ENCODE data around the gene AADAT.
"Not testable (repeated sequence)": the region's sequence is repeated elsewhere in the genome, so short reads cannot be mapped to it uniquely, and the experiment has no call there.

Gene AADAT

DNA sequence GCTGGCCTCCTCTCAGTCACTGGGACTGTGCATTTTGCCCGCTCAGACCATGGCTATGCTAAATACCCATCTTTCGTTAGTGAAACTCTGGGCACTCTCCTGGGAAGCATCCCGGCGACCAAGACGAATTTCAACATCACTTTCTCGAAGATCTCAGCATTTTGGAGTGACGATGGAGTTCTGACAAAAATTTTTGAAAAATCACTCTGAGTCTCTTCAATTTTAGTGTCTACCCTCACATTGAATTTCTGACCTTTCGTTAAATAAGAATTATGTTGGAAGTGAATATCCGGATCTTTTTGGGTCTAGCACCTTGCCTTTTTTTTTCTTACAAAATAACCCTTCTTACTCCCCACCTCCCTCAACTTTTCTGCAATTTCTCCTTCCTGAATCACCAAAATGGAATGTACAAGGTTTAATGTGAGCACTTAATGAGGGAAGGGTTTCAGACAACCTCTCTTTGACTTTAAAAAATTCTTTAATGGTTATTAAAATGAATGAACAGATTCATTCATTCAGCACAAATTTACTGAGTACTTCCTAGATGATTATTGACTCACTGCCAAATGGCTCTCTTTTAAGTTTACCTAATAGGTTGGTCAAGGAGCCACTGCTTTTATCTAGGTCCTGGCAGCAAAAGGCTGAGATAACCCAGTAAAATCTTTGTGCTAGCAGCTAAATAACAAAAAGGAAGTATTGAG lies 746 bp upstream of the AADAT start:
- DNase-seq (ENCODE audit: low read depth in 4 of 4, low spot score in 1 of 4) = no peak

DNA sequence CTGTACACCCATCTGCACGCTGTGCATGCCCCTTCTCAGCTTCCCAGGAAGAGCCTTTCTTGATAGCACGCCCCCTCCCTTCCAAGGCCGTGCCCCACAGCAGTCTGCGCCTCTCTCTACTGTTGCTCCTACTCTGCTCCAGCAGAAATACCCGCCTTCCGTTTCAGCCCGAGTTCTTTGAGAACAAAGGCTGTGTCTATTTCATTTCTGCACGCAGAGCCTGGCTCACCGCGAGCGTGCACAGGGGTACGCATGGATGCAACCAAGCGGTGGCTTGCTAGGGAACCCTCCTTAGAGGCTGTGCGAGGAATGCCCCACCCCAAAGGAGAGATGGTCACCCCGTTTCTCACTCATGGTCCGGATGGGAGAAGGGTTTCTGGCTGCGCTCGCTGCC lies 485 bp downstream of the AADAT start:
- no peak for DNase-seq (ENCODE audit: low read depth in 4 of 4, low spot score in 1 of 4)

DNA sequence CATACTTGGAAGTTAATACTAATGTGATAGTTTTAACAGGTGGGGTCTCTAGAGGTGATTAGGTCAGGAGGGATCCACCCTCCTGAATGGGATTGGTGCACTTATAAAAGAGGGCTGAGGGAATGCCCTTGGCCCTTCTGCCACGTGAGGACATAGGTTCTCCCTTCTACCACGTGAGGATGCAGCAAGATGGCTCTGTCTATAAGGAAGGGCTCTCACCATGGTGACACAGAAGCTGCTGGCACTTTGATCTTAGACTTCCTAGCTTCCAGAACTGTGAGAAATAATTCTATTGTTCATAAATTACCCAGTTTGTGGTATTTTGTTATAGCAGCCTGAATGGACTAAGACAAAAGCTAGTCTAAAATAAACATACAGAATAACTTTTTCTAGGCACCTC lies 1.0 kb downstream of the AADAT start:
- DNase-seq (ENCODE audit: low read depth in 4 of 4, low spot score in 1 of 4) = no peak

DNA sequence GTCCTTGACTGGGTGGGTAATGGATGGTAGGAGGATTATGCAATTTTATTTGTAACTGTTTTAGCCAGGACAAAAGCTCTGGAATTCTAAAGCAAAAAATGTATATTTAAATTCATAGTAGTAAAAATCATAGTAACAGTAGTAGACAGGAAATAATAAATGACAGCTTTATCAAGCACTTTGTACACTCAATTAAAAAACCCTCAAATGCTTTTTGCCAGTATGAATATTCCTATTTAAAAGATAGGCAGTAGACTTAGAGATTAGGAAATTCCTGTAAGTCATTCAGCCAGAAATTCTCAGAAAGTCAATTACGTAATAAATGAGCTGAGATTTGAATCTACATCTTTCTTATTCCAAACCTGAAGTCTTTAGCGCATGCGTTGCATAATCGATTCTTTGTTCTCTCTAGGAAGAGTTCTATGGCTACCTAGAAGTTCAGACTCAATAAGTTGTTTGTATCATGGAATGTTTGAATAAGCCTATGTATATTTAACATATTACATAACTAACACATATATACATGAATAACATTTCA lies 2.5 kb downstream of the AADAT start:
- DNase-seq (ENCODE audit: low read depth in 4 of 4, low spot score in 1 of 4) = no peak

DNA sequence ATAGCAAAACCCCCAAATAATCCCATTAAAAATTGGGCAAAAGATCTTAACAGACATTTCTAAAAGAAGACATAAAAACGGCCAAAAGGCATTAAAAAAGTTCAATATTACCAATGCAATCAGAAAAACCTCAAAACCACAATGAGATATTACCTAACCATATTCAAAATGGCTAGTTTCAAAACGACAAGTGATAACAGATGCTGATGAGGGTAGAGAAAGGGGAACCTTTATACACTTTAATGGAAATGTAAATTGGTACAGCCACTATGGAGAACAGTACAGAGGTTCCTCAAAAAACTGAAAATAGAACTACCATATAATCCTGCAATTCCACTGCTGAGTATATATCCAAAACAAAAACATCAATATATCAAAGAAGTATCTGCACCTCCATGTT lies 6.2 kb downstream of the AADAT start:
- DNase-seq (ENCODE audit: low read depth in 4 of 4, low spot score in 1 of 4) = no peak

DNA sequence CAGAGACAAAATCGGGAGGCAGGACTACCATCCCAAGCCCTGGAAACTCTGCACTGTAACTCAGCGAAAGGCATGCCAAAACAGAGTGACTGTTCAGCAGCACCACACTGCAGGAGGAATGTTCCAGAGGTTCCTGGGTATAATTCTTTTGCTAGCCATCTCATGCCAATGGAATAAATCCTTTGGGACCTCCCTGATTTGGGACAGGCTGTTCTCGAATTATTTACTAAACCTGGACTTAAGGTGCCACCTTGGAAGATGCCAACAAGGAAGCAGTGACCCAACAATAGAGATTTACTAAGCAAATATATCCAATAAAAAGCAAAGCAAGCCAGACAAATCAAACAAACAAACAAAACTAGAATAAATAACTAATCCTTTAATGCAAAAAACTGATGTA lies 9.3 kb downstream of the AADAT start:
- DNase-seq (ENCODE audit: low read depth in 4 of 4, low spot score in 1 of 4) = no peak

DNA sequence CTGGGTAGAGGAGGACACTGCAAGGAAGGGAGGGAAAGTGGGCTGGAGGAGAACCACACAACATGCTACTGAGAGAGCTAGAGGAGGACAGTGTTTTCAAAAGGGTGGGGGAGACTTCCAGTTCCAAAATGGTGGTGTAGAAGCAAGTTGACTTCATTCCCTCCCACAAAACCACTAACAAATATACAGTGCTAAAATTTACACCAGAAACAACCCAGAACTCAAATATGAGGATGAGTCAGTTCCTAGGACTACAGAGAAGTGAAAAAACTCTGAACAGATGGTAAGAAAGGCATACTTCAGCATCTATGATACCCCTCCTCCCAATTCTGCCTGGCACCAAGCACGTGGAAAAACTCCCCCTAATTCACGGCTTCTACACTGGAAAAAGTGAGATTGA lies 9.8 kb downstream of the AADAT start:
- no peak for DNase-seq (ENCODE audit: low read depth in 4 of 4, low spot score in 1 of 4)

DNA sequence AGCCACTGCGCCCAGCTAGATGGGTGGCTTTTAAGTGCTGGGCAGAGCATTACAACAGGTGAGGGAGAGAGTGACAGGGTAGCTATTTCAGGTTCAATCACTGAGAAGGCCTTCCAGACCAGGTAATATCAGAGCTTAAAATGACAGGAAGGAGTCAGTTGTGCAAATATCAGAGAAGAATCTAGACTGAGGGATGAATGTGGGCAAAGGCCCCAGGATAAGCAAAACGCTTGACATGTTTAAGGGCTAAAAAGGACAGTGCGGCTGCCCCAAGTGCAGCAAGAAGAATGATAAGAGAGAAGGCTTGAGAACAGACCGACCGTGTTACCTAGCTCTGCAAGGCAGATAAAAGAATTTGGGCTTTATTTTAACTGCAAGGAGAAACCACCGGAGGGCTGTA lies 18.6 kb downstream of the AADAT start:
- DNase-seq (ENCODE audit: low read depth in 4 of 4, low spot score in 1 of 4) = no peak

DNA sequence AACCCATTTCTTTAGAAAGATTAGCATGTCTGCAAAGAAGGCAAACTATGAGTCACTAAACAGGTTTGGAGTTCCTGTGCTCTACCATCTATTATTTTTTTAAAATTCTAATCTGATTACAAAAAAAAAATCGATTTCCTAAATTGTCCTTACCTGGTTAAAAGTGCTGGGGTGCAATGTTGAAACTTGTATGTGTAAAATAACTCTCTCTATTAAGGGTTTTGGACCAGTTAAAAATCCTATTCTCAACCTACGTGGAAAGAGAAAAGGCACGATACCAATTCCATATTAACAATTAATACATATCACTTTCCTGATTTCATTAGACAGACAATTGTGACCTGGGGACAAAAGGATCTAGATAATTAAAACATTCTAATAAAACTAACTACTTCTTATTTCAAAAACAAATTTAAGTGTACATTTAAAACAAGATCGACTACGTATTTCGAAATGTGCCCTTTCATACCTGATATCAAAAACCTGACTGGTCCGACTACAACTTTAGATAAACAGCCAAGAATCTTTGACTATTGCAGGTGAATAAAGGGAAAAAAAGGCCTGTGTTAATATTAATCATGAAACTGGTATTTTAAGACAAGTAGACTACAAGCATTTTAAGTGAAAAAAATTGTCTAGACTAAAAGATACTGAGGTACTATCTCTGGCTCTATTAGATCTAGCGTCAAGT lies 21.2 kb downstream of the AADAT start:
- DNase-seq (ENCODE audit: low read depth in 4 of 4, low spot score in 1 of 4) = no peak

DNA sequence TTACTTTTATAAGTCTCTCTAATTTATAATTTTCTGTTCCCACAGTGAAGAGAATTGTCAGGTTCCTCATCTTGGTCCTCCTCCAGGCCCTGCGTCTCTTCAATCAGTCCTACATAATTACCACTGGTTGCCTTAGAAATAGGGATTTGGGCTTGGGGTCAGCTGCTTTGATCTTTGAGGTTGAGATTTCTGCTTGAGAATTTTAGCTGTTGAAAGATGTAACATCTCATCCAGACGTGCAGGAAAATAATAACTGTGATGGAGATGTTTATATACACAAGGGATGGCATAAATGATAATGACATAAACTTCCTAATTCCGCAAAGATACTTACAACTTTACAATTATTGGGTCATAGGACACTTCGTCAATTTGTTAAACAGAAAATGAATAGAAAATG lies 30.3 kb downstream of the AADAT start:
- DNase-seq (ENCODE audit: low read depth in 4 of 4, low spot score in 1 of 4) = no peak

DNA sequence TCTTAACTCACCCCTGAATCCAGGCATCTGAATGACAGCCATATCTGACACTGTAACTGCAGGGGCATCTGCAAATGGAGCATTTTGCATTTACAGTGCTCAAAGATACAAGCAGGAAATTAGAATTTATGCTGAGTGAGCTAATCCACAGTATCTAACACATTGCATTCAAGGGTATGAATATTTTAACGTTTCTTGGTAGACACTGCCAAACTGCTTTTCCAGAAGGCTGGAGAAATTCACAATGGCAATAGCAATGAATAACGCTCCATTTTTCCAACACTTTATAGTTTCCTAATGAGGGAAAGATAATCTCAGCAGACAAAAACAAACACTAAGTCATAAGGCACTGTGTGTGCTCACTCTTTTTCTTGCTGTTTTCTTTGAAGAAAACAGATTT lies 30.9 kb downstream of the AADAT start:
- DNase-seq (ENCODE audit: low read depth in 4 of 4, low spot score in 1 of 4) = no peak

DNA sequence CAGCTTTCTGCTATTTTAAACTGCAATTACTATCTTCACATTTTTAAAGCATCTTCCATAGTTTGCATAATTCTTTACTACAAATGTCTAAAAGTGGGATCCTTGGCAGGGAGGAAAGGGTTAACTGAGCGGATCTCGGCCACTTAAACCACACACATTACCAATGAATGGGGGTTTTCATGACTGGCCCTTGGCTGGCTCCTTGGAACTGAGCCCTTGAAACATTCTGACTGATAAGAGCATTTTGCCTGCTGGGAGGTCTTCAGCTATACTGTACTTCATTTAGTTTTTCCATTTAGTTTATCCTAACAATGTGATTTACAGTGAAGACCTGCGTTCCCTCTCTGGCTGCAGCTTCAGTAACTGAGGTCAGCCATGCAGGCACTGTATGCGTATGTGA lies 31.9 kb downstream of the AADAT start:
- DNase-seq (ENCODE audit: low read depth in 4 of 4, low spot score in 1 of 4) = no peak

DNA sequence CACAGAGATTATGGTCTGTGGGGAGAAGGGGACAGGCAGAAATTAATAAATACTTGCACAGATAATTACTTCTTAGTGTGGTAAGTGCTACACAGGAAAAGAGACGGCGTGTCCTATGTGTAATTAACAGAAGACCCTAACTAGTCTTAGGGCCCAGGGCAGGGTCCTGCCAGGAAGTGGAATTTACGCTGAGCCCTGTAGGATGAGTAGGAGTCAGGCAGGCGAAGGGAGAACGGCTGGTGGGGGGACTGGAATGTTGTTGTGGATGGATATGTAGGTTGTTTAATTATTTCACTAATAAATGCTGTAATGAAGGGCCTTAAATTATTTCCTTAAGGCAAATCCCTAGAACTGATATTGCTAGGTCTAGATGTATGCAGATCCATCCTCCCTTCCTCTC lies 36.8 kb downstream of the AADAT start:
- DNase-seq (ENCODE audit: low read depth in 4 of 4, low spot score in 1 of 4) = no peak

DNA sequence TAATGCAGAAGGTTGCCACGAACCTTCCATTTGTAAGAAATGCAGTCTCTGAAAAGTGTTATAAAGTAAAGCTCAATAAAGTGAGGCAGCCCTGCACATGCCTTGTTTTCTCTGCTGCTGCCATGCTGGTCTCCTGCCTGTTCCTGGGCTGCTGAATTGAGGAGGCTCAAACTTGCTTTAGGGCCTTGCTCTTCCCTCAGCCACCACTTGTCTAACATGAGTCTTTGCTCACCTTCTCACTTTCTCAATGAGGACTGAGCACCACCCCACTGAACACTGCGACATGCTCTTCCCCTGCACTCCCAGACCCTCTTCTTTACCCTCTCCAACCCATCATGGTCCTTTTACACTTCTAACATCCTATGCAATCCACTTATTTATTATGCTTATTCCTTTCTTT lies 38.4 kb downstream of the AADAT start:
- no peak for DNase-seq (ENCODE audit: low read depth in 4 of 4, low spot score in 1 of 4)

DNA sequence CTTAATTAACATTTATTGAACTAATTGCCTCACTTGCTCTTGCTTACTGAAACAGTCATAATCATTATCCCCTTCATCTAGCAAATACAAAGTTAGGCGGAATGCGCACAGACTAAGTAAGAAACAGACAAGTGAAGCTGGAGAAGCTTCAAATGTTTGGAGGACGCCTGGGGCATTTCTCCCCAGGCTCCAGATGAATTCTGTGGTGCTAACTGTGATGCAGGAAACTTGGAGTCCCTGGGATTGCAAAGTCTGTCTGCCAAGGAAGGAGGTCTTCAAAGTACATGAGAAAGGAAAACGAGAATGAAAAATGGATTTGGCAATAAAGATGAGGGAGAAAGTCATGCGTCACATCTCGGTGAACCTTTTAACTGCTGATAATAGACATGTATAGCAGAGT lies 40.0 kb downstream of the AADAT start:
- no peak for DNase-seq (ENCODE audit: low read depth in 4 of 4, low spot score in 1 of 4)

DNA sequence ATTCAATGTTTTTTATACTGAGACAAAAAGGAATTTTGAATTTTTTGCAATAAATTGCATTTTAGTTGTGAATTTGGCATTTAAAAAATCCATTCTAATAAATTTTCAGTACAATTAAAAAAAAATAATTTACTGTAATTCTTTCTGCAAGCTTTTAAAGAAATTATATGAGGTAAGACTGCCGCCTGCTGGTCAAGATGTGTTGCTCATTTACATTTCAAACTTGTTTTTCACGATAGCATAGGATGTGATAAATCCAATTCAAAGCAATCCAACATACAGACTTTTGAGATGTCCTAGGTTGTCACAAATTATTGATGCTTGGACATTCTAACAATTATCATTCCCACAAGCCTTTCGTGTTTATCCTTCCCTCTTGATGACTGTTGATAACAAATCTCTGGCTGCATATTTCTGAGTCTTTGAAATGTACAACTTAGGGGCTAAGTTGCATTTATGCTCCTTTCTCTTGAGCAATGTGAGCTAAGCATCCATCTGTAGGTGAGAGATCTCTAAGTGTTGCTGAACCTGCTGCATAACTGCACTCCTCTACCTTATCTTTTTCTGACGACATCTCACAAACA lies 41.9 kb downstream of the AADAT start:
- DNase-seq (ENCODE audit: low read depth in 4 of 4, low spot score in 1 of 4) = peak; percentile 18 to 32 (median 26)

DNA sequence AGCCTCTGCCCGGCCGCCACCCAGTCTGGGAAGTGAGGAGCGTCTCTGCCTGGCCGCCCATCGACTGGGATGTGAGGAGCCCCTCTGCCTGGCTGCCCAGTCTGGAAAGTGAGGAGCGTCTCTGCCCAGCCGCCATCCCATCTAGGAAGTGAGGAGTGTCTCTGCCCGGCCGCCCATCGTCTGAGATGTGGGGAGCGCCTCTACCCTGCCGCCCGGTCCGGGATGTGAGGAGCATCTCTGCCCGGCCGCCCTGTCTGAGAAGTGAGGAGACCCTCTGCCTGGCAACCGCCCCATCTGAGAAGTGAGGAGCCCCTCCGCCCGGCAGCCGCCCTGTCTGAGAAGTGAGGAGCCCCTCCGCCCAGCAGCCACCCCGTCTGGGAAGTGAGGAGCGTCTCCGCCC lies 43.6 kb downstream of the AADAT start:
- DNase-seq (ENCODE audit: low read depth in 4 of 4, low spot score in 1 of 4) = not testable (repeated sequence)

DNA sequence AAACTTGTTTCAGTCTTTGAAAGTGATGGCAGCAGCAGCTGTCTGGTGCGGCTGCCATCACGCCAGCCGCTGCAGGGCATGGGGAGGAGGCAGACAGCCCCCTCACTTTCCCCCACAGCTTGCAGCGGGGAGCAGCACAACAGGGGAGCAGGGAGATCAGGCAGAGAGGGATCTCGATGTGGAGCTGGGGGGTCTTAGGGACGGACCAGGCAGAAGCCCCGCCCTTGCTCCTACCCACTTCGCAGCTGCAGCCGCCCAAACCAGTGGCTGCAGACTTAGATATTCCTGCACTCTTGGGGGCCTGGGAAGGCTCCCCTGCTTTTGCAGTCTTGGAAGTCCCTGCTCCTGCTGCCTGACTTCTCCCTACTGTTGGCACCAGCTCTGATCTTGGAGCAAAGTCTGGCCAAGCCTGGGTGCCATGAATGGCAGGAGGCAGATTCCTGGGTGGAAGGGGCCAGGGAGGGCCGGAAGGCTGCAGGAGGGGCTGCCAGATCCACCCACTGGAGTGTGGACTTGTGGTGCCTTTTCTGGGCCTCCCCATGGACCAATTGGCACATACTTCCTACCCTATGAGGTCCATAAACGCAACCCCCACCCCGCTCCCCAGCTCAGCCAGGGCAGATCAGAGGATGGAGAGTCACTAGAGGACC lies 49.6 kb downstream of the AADAT start:
- DNase-seq (ENCODE audit: low read depth in 4 of 4, low spot score in 1 of 4) = no peak

DNA sequence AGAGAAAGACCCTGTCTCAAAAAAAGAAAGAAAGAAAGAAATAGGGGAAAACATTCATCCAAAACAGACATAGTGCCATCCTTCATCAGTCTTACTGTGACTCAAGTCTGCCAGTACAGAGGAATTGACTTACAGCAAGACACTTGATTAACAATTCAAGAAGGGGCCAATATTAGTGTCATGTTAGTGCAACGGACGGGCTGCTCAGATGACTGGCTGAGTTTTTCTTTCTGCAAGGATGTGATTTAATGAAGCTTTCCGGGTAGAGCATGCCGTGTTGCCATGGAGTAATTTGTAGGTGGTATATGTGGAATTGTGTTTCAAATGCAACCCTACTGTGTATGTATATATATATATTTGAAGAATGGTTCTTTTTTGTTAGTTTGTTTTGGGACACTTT lies 51.0 kb downstream of the AADAT start:
- DNase-seq (ENCODE audit: low read depth in 4 of 4, low spot score in 1 of 4) = no peak

DNA sequence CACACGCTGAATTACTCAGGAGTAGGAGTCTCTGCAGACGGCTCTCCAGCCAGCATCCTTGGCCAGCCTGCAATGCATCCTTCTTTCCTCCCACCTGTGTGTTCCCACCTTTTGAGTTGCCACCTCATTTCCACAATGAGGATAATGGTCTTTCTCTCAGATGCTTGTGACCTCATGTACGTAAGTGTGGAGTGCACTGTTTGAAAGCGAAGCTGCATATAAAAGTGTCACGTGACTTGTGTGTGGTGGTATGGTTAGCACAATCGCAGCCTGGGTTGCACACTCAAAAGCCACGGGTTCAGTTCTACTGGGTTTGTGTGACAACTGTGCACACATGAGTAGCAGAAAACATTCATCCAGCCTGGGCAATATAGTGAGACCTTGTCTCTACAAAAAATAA lies 51.5 kb downstream of the AADAT start:
- DNase-seq (ENCODE audit: low read depth in 4 of 4, low spot score in 1 of 4) = no peak

DNA sequence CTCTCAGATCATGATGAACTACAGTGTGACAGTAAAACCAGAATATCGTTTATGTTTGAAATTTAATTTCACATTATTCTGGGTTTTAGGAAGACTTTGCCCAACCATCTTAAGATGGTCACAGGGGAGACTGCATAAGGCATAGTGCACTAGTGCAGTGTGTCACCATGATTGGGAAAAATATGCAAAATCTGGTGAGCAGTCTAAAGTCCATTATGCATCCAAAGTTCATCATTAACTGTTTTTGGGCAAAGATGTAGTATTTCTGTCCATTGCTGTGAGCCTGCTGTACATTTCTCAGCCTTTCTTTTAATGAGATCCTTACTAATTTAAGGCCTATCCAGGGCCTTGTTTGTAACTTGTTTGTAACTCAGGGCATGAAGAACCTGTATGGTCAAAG lies 52.3 kb downstream of the AADAT start:
- no peak for DNase-seq (ENCODE audit: low read depth in 4 of 4, low spot score in 1 of 4)

DNA sequence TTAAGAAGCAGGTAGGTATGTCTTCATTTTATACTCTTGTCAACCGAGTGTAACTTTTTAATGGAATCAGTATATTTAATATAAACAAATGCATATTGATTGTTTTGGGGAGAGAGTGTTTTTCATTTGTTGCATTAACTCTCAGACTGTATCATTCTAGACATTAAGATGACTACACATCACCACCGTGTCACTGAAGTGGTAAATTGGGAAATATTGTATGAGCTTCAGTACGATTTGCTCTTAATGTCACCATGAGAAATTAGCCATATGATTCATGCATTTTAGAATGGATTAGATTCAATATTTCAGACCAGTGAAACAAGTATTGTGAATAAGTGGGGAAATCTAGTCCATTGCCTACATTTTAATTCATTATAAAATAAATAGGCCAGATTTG lies 53.9 kb downstream of the AADAT start:
- no peak for DNase-seq (ENCODE audit: low read depth in 4 of 4, low spot score in 1 of 4)

Measured in stimulated activated CD4-positive, alpha-beta T cell treated with anti-CD3 and anti-CD28 coated beads, Interleukin-1b, Interleukin-23, amount 100 ng/mL, for 24 hours (primary cell).